Measurements from ENCODE around the gene CADPS.
"Not testable (repeated sequence)": the region's sequence is repeated elsewhere in the genome, so short reads cannot be mapped to it uniquely, and the experiment has no call there.

The CADPS gene

GRCh38 chr3:62584636-62585035, 290.6 kb downstream of the CADPS start:
- DNase-seq: no peak

- DNase-seq: no peak
These were observed 292.6 kb downstream of the CADPS start for GRCh38 chr3:62582495-62583172.

GRCh38 chr3:62580485-62580884, 294.7 kb downstream of the CADPS start:
- not testable (repeated sequence) for DNase-seq

GRCh38 chr3:62577153-62577552, 298.1 kb downstream of the CADPS start:
- DNase-seq: no peak

GRCh38 chr3:62574266-62574898, 300.8 kb downstream of the CADPS start:
- DNase-seq: no peak

GRCh38 chr3:62571916-62572315, 303.3 kb downstream of the CADPS start:
- DNase-seq: no peak

- no peak for DNase-seq
These were observed 304.3 kb downstream of the CADPS start for GRCh38 chr3:62570888-62571287.

- DNase-seq: no peak
These were observed 305.6 kb downstream of the CADPS start for GRCh38 chr3:62569609-62570008.

GRCh38 chr3:62567097-62568021, 307.9 kb downstream of the CADPS start:
- no peak for DNase-seq

GRCh38 chr3:62566022-62566557, 309.1 kb downstream of the CADPS start:
- DNase-seq: no peak

- no peak for DNase-seq
These were observed 312.6 kb downstream of the CADPS start for GRCh38 chr3:62562596-62562995.

GRCh38 chr3:62562017-62562416, 313.2 kb downstream of the CADPS start:
- DNase-seq: no peak

GRCh38 chr3:62559831-62560445, 315.3 kb downstream of the CADPS start:
- no peak for DNase-seq

GRCh38 chr3:62558549-62559112, 316.6 kb downstream of the CADPS start:
- no peak for DNase-seq

GRCh38 chr3:62557983-62558382, 317.2 kb downstream of the CADPS start:
- DNase-seq: no peak

- DNase-seq: no peak
These were observed 317.8 kb downstream of the CADPS start for GRCh38 chr3:62557450-62557849.

GRCh38 chr3:62556121-62556815, 318.9 kb downstream of the CADPS start:
- DNase-seq: no peak

- DNase-seq: no peak
These were observed 320.9 kb downstream of the CADPS start for GRCh38 chr3:62554264-62554799.

- DNase-seq: no peak
These were observed 321.4 kb downstream of the CADPS start for GRCh38 chr3:62553811-62554210.

- DNase-seq: no peak
These were observed 323.7 kb downstream of the CADPS start for GRCh38 chr3:62551556-62551955.

- no peak for DNase-seq
These were observed 324.8 kb downstream of the CADPS start for GRCh38 chr3:62550439-62550838.

Measured in NCI-H510A (cell line).